Measurements from ENCODE around the gene VPS41.

Gene VPS41

DNA sequence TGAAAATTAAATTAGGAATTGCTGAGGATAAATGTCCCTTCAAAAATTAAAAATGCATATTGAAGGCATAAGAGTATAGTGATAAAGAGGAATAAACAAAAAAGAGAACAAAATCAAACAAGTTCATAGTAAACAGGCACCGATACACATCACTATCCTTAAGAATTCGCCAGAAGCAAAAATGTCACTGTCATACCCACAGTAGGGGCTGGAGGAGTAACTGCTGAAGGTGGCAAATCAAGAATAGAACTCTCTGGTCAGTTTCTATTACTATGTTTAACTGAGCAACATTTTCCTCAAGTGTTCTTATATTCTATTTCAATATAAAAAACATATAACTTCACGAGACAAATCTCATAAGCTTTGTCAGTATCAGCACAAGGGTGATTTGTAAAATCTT is 84.0 kb downstream of the VPS41 start:
- TF ChIP-seq, protein P1, sequence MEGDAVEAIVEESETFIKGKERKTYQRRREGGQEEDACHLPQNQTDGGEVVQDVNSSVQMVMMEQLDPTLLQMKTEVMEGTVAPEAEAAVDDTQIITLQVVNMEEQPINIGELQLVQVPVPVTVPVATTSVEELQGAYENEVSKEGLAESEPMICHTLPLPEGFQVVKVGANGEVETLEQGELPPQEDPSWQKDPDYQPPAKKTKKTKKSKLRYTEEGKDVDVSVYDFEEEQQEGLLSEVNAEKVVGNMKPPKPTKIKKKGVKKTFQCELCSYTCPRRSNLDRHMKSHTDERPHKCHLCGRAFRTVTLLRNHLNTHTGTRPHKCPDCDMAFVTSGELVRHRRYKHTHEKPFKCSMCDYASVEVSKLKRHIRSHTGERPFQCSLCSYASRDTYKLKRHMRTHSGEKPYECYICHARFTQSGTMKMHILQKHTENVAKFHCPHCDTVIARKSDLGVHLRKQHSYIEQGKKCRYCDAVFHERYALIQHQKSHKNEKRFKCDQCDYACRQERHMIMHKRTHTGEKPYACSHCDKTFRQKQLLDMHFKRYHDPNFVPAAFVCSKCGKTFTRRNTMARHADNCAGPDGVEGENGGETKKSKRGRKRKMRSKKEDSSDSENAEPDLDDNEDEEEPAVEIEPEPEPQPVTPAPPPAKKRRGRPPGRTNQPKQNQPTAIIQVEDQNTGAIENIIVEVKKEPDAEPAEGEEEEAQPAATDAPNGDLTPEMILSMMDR (IDR thresholded peaks at IDR 0.05; ENCODE audit: low read length): no peak
- TF ChIP-seq EZH2phosphoT487 (IDR thresholded peaks at IDR 0.05; ENCODE audit: low read length) (no peak), EZH2 (optimal IDR thresholded peaks at IDR 0.05; ENCODE audit: low read depth, low read length) (no peak)
- no peaks in the 10 kb centered on the region for H3K9me3 ChIP-seq (replicated peaks; ENCODE audit: insufficient read depth, low read length)
- no peak overlapping the region for H2AFZ ChIP-seq (ENCODE audit: low read length)
- H3K4me2 ChIP-seq (ENCODE audit: low read depth, low read length): no peak overlapping the region
- no peak overlapping the region for H3K4me3 ChIP-seq (ENCODE audit: low read length)
- H3K27ac ChIP-seq (ENCODE audit: low read length): no peak overlapping the region
- H3K36me3 ChIP-seq (replicated peaks; ENCODE audit: insufficient read depth, low read length): no peaks in the 10 kb centered on the region
- H3K27me3 ChIP-seq (replicated peaks; ENCODE audit: insufficient read depth, low read length): no peaks in the 10 kb centered on the region
- no peaks in the 10 kb centered on the region for H3K79me2 ChIP-seq (ENCODE audit: low read length)
- peaks cover 5% of the 10 kb centered on the region; the same call in 1 of the 2 replicates for H3K4me1 ChIP-seq (ENCODE audit: low read length)
- no peaks in the 10 kb centered on the region for H3F3A ChIP-seq (ENCODE audit: insufficient read depth, low read length)
- no peaks in the 10 kb centered on the region for H4K20me1 ChIP-seq (ENCODE audit: insufficient read depth, low read length)
- DNase-seq: no peak
- no peaks in the 10 kb centered on the region for H3K9me2 ChIP-seq (replicated peaks; ENCODE audit: insufficient read depth, low read length)
- no peak overlapping the region for H3K9ac ChIP-seq (ENCODE audit: low read length)

DNA sequence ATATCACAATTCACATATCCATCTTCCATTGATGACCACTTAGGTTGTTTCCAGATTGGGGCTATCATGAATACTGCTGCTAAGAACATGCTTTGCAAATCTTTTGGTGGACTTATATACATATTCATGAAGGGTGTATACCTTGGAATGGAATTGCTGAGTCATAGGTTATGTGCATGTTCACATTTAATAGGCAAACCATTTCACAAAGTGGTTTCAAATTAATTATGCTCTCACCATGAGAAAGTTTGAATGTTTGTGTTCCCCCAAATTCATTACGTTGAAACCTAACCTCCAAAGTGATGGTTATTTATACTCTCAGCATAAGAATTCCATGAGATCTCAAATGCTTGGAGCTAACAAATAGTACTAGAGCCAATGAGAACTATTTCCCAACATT is 86.4 kb downstream of the VPS41 start:
- Histone ChIP-seq H3K27me3 (replicated peaks; ENCODE audit: insufficient read depth, low read length) (no peaks in the 10 kb centered on the region), H3K36me3 (replicated peaks; ENCODE audit: insufficient read depth, low read length) (no peaks in the 10 kb centered on the region), H3F3A (ENCODE audit: insufficient read depth, low read length) (no peaks in the 10 kb centered on the region), H3K9me2 (replicated peaks; ENCODE audit: insufficient read depth, low read length) (no peaks in the 10 kb centered on the region), H3K4me1 (ENCODE audit: low read length) (peaks cover 5% of the 10 kb centered on the region; the same call in 1 of the 2 replicates), H3K4me2 (ENCODE audit: low read depth, low read length) (no peak overlapping the region), H3K79me2 (ENCODE audit: low read length) (no peaks in the 10 kb centered on the region), H3K9me3 (replicated peaks; ENCODE audit: insufficient read depth, low read length) (no peaks in the 10 kb centered on the region), H3K27ac (ENCODE audit: low read length) (no peak overlapping the region), H3K4me3 (ENCODE audit: low read length) (no peak overlapping the region), H4K20me1 (ENCODE audit: insufficient read depth, low read length) (no peaks in the 10 kb centered on the region), H3K9ac (ENCODE audit: low read length) (no peak overlapping the region), H2AFZ (ENCODE audit: low read length) (no peak overlapping the region)
- TF ChIP-seq, protein P1 (IDR thresholded peaks at IDR 0.05; ENCODE audit: low read length): no peak
- TF ChIP-seq EZH2 (optimal IDR thresholded peaks at IDR 0.05; ENCODE audit: low read depth, low read length) (no peak), EZH2phosphoT487 (IDR thresholded peaks at IDR 0.05; ENCODE audit: low read length) (no peak)
- DNase-seq: no peak

DNA sequence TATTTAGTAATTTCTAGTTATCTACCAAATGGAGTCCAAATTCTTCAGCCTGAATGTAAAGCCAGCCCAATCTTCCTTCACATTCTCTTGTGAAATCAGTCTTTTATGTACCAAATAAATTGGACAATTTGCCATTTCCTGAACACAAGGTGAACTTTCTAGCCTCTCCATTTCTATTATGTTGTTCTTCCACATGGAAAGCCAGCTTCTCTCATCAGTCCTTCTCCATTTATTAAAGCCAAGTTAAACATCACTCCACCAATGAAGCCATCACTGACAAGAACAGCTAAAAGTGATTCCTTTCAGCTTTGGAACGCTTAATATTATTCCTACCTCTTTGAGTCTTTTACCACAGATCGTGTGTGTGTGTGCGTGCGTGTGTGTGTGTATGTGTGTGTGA is 88.4 kb downstream of the VPS41 start:
- Histone ChIP-seq H3K9me2 (replicated peaks; ENCODE audit: insufficient read depth, low read length) (no peaks in the 10 kb centered on the region), H3K4me2 (ENCODE audit: low read depth, low read length) (no peak overlapping the region), H3F3A (ENCODE audit: insufficient read depth, low read length) (no peaks in the 10 kb centered on the region), H3K4me1 (ENCODE audit: low read length) (peaks cover 5% of the 10 kb centered on the region; the same call in 1 of the 2 replicates), H3K79me2 (ENCODE audit: low read length) (no peaks in the 10 kb centered on the region), H3K36me3 (replicated peaks; ENCODE audit: insufficient read depth, low read length) (no peaks in the 10 kb centered on the region), H3K9ac (ENCODE audit: low read length) (no peak overlapping the region), H3K27me3 (replicated peaks; ENCODE audit: insufficient read depth, low read length) (no peaks in the 10 kb centered on the region), H3K9me3 (replicated peaks; ENCODE audit: insufficient read depth, low read length) (no peaks in the 10 kb centered on the region), H3K27ac (ENCODE audit: low read length) (no peak overlapping the region), H2AFZ (ENCODE audit: low read length) (no peak overlapping the region), H3K4me3 (ENCODE audit: low read length) (no peak overlapping the region), H4K20me1 (ENCODE audit: insufficient read depth, low read length) (no peaks in the 10 kb centered on the region)
- TF ChIP-seq, protein P1 (IDR thresholded peaks at IDR 0.05; ENCODE audit: low read length): no peak
- no peak for TF ChIP-seq EZH2 (optimal IDR thresholded peaks at IDR 0.05; ENCODE audit: low read depth, low read length)
- no peak for TF ChIP-seq EZH2phosphoT487 (IDR thresholded peaks at IDR 0.05; ENCODE audit: low read length)
- no peak for DNase-seq

Data from MM.1S (cell line).